Measurements from ENCODE around the gene DACH2. TPM values are rescaled to one million over a fixed set of nuclear protein-coding genes. Genes with fewer than 3 reads are reported as not detected.

DACH2 gene
- total RNA-seq, 1 donor = 0.09 TPM

DNA sequence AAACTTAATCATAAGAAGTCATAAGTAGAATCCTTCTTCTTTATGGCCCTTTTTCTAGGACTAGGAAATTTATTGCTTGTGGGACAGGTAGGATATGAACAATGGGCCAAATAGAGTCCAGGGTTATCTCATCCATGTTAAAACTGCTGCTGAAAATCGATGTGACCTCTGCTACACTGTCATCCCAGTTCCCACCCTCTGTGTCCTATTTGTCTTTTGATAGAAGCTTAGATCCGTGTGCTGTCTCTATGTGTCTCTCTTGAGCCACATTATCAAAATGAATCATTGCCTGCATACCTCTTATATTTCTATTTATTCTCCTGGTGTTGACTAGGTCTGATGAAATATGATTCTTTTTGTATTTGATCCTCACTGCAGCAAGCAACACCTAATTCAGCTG, 661.4 kb downstream of the DACH2 start:
- DNase-seq (ENCODE audit: low read depth) = no peak

DNA sequence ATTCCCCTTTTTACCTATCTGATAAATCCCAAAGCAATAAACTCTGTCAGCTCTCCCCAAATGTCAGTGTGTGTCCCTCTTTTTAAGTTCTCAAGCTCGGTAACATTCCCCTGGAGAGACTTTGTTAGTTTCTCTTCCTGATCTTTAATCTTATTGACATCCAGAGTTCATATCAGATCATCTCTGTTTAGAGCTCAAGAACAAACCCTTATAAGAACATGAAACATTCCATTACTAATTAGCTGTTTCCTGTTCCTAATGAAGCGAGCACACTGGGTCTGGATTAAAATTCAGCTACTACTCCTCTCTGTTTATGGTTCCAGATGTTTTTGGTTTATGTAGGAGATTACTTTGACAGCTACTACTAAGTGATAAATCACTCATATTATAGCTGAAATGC, 681.5 kb downstream of the DACH2 start:
- H3K4me3 ChIP-seq (ENCODE audit: low read depth, low read length) = no peak overlapping the region
- TF ChIP-seq, protein P1, sequence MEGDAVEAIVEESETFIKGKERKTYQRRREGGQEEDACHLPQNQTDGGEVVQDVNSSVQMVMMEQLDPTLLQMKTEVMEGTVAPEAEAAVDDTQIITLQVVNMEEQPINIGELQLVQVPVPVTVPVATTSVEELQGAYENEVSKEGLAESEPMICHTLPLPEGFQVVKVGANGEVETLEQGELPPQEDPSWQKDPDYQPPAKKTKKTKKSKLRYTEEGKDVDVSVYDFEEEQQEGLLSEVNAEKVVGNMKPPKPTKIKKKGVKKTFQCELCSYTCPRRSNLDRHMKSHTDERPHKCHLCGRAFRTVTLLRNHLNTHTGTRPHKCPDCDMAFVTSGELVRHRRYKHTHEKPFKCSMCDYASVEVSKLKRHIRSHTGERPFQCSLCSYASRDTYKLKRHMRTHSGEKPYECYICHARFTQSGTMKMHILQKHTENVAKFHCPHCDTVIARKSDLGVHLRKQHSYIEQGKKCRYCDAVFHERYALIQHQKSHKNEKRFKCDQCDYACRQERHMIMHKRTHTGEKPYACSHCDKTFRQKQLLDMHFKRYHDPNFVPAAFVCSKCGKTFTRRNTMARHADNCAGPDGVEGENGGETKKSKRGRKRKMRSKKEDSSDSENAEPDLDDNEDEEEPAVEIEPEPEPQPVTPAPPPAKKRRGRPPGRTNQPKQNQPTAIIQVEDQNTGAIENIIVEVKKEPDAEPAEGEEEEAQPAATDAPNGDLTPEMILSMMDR (IDR thresholded peaks at IDR 0.05; ENCODE audit: insufficient read depth, low read length) = no peak
- DNase-seq (ENCODE audit: low read depth) = no peak

More for the DNA sequence above, 661.4 kb downstream of the DACH2 start:
- H3K4me3 ChIP-seq (ENCODE audit: low read depth, low read length) = no peak overlapping the region
- TF ChIP-seq, protein P1 (IDR thresholded peaks at IDR 0.05; ENCODE audit: insufficient read depth, low read length) = no peak

DNA sequence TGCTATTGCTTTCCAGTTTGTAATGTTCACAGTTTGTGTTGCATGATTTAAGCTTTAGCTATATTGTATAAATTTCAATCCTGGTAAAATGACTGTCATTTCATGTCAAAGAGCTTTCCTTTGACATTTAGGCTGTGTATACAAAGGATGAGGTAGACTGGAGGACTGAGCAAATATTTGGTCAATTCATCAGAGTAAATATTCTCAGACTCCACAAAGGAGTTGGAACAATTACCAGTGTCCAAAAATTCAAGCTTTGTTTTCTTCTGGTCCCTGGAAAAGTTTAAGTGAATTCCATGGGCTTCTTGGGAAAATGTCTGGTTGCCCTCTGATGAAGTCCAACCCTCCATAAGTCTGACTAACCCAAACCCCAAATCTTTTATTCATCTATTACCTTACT, 682.4 kb downstream of the DACH2 start:
- TF ChIP-seq, protein P1 (IDR thresholded peaks at IDR 0.05; ENCODE audit: insufficient read depth, low read length) = no peak
- no peak for DNase-seq (ENCODE audit: low read depth)
- no peak overlapping the region for H3K4me3 ChIP-seq (ENCODE audit: low read depth, low read length)

DNA sequence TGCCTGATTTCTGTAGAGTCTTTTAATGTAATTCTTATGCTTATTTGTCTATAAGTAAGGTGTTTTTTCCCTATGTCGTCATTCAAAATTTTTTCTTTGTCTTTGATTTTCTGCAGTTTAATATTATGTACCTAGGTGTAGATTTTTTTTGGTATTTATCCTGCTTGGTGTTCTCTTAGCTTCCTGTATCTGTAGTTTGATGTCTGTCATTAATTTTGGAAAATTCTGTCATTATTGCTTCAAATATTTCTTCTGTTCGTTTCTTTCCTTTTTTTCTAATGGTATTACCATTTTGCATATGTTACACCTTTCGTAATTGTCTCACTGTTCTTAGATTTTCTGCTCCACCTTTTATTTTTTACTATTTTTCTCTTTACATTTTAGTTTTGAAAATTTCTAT, 696.9 kb downstream of the DACH2 start:
- no peak for DNase-seq (ENCODE audit: low read depth)
- no peak overlapping the region for H3K4me3 ChIP-seq (ENCODE audit: low read depth, low read length)
- TF ChIP-seq, protein P1 (IDR thresholded peaks at IDR 0.05; ENCODE audit: insufficient read depth, low read length) = no peak

Small RNA genes within 50 kb of the gene (small RNA-seq; reads per million reads assigned to genes)
- gene FCF1P9 (not detected), gene RF00026 (not detected)

Other genes starting within 250 kb of the DACH2 start
- 16.5 and 52.8 TPM in 2 replicates for gene CHM, start 100.9 kb upstream of the DACH2 start, total RNA-seq (ENCODE audit: low replicate concordance)

Data from fibroblast of the aortic adventitia (primary cell).